Psoas muscle (tissue), 8 donors: ENCODE results near the gene KHNYN. TPM values are rescaled to one million over a fixed set of nuclear protein-coding genes. Genes with fewer than 3 reads are reported as not detected.

Experiments used
- ATAC-seq, 4 donors: fragments of 200-7000 bp; cut with Tn5 transposase; one replicate each; pipeline ENCODE4 v1.9.1; 2020; ENCODE audit warnings: moderate library complexity in 3 of 4, mild to moderate bottlenecking in 2 of 4
- DNase-seq, 2 donors: peaks; one replicate each; pipeline ENCODE4 v3.0.0-alpha.2; 2020
- H3K27ac ChIP-seq: fragments of 200-600 bp; one replicate; pipeline ENCODE4 v1.8.0; 2022
- H3K27me3 ChIP-seq, 3 donors: fragments of 200-600 bp in 1 of 3; one replicate each; pipeline versions ENCODE4 v1.6.1 to v1.8.0; 2013 to 2022; ENCODE audit warnings: low read length in 2 of 3, mild to moderate bottlenecking in 2 of 3, moderate library complexity in 1 of 3; ENCODE audit not compliant: insufficient read depth in 3 of 3
- H3K36me3 ChIP-seq, 2 donors: fragments of 200-600 bp in 1 of 2; one replicate each; pipeline versions ENCODE4 v1.6.1 to v1.8.0; 2013 to 2022; ENCODE audit warnings: low read depth in 1 of 2, mild to moderate bottlenecking in 1 of 2, moderate library complexity in 1 of 2; ENCODE audit not compliant: insufficient read depth in 1 of 2
- H3K4me1 ChIP-seq: fragments of 200-600 bp; one replicate; pipeline ENCODE4 v1.8.0; 2022
- H3K4me3 ChIP-seq: fragments of 200-600 bp; one replicate; pipeline ENCODE4 v1.8.0; 2022; ENCODE audit warnings: mild to moderate bottlenecking
- H3K9me3 ChIP-seq: fragments of 200-600 bp; one replicate; pipeline ENCODE4 v1.8.0; 2022
- CTCF ChIP-seq: fragments of 200-600 bp; IDR thresholded peaks from one replicate; pipeline ENCODE4 v1.8.0; 2022; ENCODE audit warnings: antibody characterized with exemption
- WGBS, 3 donors: extraction: QIAGEN DNeasy Blood & Tissue Kit; methylation state at CpG; one replicate each; pipeline versions ENCODE4 v1.1.6 to v1.1.7; 2013; 5-methylcytosine and 5-hydroxymethylcytosine counted together
- intact Hi-C, 2 donors: fragments of 100-400 bp; cut with DNase I; formaldehyde crosslinking; loops; one replicate each; pipeline versions ENCODE4 v1.11.0 to v1.14.2; 2022
- polyA plus RNA-seq, 3 donors: library from polyadenylated mRNA; stranded (reverse); fragments of 200-250 nt; gene quantifications; one replicate each; pipeline ENCODE4 v1.2.3, GENCODE V29; 2013
- total RNA-seq, 4 donors: library from RNA; stranded (reverse); fragmentation: NEBNext Ultra II Directional in 2 of 4; extraction: Animal tissue kit (Norgen Biotek cat#: 25700) in 2 of 4; gene quantifications; one replicate each; pipeline versions ENCODE4 v1.2.1 to v1.2.4, GENCODE V29; 2021 to 2023
- donor health status: healthy with polysubstance abuse.
- donor health status: DM: no; HTN: no; CAD: no; lungs with moderate emphysema.
- donor health status: Bipolar disorder and iron deficiency.
- donor health status: healthy.
- donor health status: DM: yes; HTN: yes; CAD: no.
- donor health status: DM: no; HTN: no; CAD: no.
- donor health status: DM: no; HTN: no; CAD: no.
- donor health status: DM: yes; HTN: yes; CAD: no.

The KHNYN gene
- total and polyA plus RNA-seq, 7 donors, result 15.3 to 74.9 (median 40.2) TPM

GRCh38 chr14:24390701-24391468 is 38.9 kb upstream of the KHNYN start:
- ATAC-seq, result no peak
- Histone ChIP-seq H3K36me3 (no peaks in the 10 kb centered on the region), H3K4me3 (no peak overlapping the region), H3K27me3 (peaks cover 0 to 31% (median 3%) of the 10 kb centered on the region in 3 donors), H3K27ac (no peak overlapping the region), H3K4me1 (no peaks in the 10 kb centered on the region), H3K9me3 (no peaks in the 10 kb centered on the region)
- WGBS, 3 donors, result 69 to 80% (median 73%) methylated on average over 6 of the region's 6 CpGs
- intact Hi-C loops, result no loop called here
- no peak for TF ChIP-seq CTCF
- DNase-seq, result no peak

- WGBS, 3 donors, result 43 to 46% (median 44%) methylated on average over 8 of the region's 8 CpGs
- intact Hi-C loops, result no loop called here
- H3K4me3 ChIP-seq, result no peak overlapping the region
- ATAC-seq (no peak), DNase-seq (no peak)
- TF ChIP-seq CTCF, result no peak
- peaks cover 0 to 31% (median 3%) of the 10 kb centered on the region in 3 donors for H3K27me3 ChIP-seq
- H3K36me3 ChIP-seq, result no peaks in the 10 kb centered on the region
- H3K9me3 ChIP-seq, result no peaks in the 10 kb centered on the region
- no peaks in the 10 kb centered on the region for H3K4me1 ChIP-seq
- no peak overlapping the region for H3K27ac ChIP-seq
These were observed 37.2 kb upstream of the KHNYN start for GRCh38 chr14:24392325-24393091.

GRCh38 chr14:24394275-24394674 is 35.5 kb upstream of the KHNYN start:
- Histone ChIP-seq H3K36me3 (no peaks in the 10 kb centered on the region), H3K4me3 (no peak overlapping the region), H3K27ac (no peak overlapping the region), H3K4me1 (no peaks in the 10 kb centered on the region), H3K9me3 (no peaks in the 10 kb centered on the region), H3K27me3 (peaks cover 0 to 36% (median 4%) of the 10 kb centered on the region in 3 donors)
- WGBS, 3 donors, result 50 to 52% (median 51%) methylated on average over 3 of the region's 3 CpGs
- intact Hi-C loops, result no loop called here
- no peak for ATAC-seq
- no peak for DNase-seq
- no peak for TF ChIP-seq CTCF

GRCh38 chr14:24395609-24396582 is 33.9 kb upstream of the KHNYN start:
- TF ChIP-seq CTCF, result no peak
- Histone ChIP-seq H3K36me3 (no peaks in the 10 kb centered on the region), H3K27me3 (peaks cover 0 to 29% (median 7%) of the 10 kb centered on the region in 3 donors), H3K9me3 (no peaks in the 10 kb centered on the region), H3K4me1 (no peaks in the 10 kb centered on the region), H3K4me3 (no peak overlapping the region), H3K27ac (no peak overlapping the region)
- no peak for ATAC-seq
- no peak for DNase-seq
- WGBS, 3 donors, result 51 to 65% (median 55%) methylated on average over 8 of the region's 8 CpGs
- intact Hi-C loops, result no loop called here
